ENCODE results near the gene RP2.

RP2 gene

GRCh38 chrX:46820391-46821100 is 16.3 kb upstream of the RP2 start:
- no peak overlapping the region for H3K4me3 ChIP-seq (ENCODE audit: low read depth, low read length)
- in situ Hi-C loops (cut with HindIII; ENCODE audit: low sequenced_read_pairs), result no loop called here
- no peak for DNase-seq (ENCODE audit: low read depth, low spot score)
- TF ChIP-seq, protein P1, sequence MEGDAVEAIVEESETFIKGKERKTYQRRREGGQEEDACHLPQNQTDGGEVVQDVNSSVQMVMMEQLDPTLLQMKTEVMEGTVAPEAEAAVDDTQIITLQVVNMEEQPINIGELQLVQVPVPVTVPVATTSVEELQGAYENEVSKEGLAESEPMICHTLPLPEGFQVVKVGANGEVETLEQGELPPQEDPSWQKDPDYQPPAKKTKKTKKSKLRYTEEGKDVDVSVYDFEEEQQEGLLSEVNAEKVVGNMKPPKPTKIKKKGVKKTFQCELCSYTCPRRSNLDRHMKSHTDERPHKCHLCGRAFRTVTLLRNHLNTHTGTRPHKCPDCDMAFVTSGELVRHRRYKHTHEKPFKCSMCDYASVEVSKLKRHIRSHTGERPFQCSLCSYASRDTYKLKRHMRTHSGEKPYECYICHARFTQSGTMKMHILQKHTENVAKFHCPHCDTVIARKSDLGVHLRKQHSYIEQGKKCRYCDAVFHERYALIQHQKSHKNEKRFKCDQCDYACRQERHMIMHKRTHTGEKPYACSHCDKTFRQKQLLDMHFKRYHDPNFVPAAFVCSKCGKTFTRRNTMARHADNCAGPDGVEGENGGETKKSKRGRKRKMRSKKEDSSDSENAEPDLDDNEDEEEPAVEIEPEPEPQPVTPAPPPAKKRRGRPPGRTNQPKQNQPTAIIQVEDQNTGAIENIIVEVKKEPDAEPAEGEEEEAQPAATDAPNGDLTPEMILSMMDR (IDR thresholded peaks at IDR 0.05; ENCODE audit: low read depth, low read length), result no peak

DNA sequence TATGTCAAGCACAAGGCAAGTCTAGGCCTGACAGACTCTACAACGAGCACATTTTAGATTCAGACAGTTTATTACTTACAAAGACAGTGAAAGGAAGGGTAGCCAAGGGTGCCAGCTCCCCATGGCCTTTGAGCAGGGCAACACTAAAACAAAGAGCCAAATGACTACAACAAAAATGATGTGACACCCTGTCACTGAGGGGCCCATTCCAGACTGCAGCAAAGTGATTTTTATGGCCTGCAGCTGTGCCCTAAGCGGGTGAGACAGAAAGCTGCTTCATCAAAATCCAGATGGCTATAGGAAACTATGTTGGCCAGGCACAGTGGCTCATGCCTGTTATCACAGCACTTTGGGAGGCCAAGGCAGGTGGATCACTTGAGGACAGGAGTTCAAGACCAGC is 13.4 kb upstream of the RP2 start:
- TF ChIP-seq, protein P1 (IDR thresholded peaks at IDR 0.05; ENCODE audit: low read depth, low read length), result no peak
- no peak overlapping the region for H3K4me3 ChIP-seq (ENCODE audit: low read depth, low read length)
- no peak for DNase-seq (ENCODE audit: low read depth, low spot score)
- in situ Hi-C loops (cut with HindIII; ENCODE audit: low sequenced_read_pairs), result no loop called here

DNA sequence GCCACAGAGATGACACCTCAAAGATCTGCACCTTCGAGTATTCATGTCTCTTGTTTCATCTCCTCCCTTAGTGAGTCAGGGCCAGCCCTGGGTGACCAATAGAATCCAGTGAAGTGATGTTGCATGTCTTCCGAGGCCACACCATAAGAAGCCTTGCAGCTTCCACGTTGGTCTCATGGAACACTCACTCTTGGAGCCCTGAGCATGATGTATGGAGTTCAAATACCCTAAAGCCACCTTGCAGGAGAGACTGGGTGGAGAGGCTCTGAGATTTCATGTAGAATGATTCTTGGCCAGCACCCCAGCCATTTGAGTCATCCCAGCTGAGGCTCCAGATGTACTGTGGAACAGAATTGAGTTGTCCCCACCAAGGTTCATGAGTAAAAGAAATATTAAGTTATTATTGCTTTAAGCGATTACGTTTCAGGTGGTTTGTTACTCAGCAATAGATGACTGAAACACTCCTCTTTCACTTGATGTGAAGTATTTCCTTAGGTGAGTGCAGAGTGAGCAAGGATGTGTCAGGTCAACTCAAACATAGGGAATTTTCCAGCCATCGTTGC is 5.0 kb upstream of the RP2 start:
- TF ChIP-seq, protein P1 (IDR thresholded peaks at IDR 0.05; ENCODE audit: low read depth, low read length), result no peak
- H3K4me3 ChIP-seq (ENCODE audit: low read depth, low read length), result no peak overlapping the region
- DNase-seq (ENCODE audit: low read depth, low spot score), result peak; percentile 60
- in situ Hi-C loops (cut with HindIII; ENCODE audit: low sequenced_read_pairs), result no loop called here

GRCh38 chrX:46837558-46838485 is 979 bp downstream of the RP2 start:
- in situ Hi-C loops (cut with HindIII; ENCODE audit: low sequenced_read_pairs), result no loop called here
- H3K4me3 ChIP-seq (ENCODE audit: low read depth, low read length), result peak overlapping the region; percentile 80
- DNase-seq (ENCODE audit: low read depth, low spot score), result peak; percentile 40
- TF ChIP-seq, protein P1 (IDR thresholded peaks at IDR 0.05; ENCODE audit: low read depth, low read length), result no peak

GRCh38 chrX:46838486-46838870 is 1.6 kb downstream of the RP2 start:
- in situ Hi-C loops (cut with HindIII; ENCODE audit: low sequenced_read_pairs), result no loop called here
- DNase-seq (ENCODE audit: low read depth, low spot score), result no peak
- TF ChIP-seq, protein P1 (IDR thresholded peaks at IDR 0.05; ENCODE audit: low read depth, low read length), result no peak
- H3K4me3 ChIP-seq (ENCODE audit: low read depth, low read length), result peak overlapping the region; percentile 80

DNA sequence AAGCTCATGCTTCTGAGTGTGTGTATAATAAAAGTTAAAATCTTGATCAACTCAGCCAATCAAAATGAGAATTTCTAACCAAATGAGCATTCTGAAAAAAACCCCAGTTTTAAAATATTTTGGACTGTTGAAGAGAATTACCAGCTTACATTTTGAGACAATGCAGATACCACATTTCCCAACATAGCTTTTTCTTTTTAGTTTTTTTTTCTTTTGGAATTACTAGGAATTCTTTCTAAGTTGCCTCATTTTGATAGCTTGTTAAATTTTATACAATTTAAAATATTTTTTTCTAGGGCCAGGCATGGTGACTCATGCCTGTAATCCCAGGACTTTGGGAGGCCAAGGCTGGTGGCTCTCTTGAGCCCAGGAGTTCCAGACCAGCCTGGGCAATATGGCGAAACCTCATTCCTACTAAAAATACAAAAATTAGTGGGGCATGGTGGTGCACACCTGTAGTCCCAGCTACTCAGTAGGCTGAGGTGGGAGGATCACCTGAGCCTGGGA is 2.2 kb downstream of the RP2 start:
- TF ChIP-seq, protein P1 (IDR thresholded peaks at IDR 0.05; ENCODE audit: low read depth, low read length), result no peak
- in situ Hi-C loops (cut with HindIII; ENCODE audit: low sequenced_read_pairs), result no loop called here
- no peak overlapping the region for H3K4me3 ChIP-seq (ENCODE audit: low read depth, low read length)
- no peak for DNase-seq (ENCODE audit: low read depth, low spot score)
